ENCODE data around the gene ANKRD26.

GRCh38 chr10:27100813-27101347 is 586 bp upstream of the ANKRD26 start:
- TF ChIP-seq CTCF (IDR thresholded peaks at IDR 0.05) (no peak), POLR2A (IDR thresholded peaks at IDR 0.05) (no peak)

Measured in adrenal gland (tissue), 5 donors.